Measurements from ENCODE around the gene MME.

MME gene

DNA sequence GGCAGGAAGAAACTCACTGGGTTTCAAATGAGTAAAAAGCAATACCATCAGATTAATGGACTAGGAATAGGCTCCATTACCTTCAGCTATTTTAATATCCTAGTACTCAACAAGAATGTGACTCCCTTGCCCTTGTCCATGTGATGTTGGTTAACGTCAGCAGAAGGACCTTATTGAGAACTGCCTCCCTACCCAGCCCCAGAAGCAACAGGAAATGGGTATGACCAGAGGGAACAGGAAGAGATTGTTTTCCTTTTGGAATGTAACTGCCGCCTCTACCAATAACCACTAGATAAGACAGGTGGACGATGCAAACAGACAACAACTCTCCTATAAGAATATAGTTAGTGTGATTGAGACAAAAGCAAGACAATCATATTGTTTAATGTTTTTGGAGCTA lies 10.4 kb upstream of the MME start:
- H3K27ac ChIP-seq = no peak overlapping the region

DNA sequence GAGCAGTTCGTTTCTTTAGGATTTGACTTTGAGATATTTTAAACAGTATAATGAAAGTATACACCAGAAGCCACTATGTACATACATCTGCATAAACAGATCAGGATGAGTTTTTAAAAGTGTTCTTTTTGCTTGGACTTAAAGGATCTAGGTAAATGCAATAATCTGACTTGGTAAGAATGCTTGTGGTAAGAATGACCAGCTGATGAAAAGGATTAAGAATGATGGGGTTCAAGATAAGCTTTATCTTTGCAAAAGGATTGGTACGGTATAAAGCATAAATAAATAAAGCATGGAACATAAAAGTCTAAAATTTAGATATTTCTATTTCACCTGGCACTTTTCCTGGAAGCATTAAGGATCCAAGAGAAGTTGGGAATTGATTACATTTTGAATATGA lies 9.8 kb upstream of the MME start:
- TF ChIP-seq ZFX (IDR thresholded peaks at IDR 0.05) = no peak
- TF ChIP-seq, protein P1, sequence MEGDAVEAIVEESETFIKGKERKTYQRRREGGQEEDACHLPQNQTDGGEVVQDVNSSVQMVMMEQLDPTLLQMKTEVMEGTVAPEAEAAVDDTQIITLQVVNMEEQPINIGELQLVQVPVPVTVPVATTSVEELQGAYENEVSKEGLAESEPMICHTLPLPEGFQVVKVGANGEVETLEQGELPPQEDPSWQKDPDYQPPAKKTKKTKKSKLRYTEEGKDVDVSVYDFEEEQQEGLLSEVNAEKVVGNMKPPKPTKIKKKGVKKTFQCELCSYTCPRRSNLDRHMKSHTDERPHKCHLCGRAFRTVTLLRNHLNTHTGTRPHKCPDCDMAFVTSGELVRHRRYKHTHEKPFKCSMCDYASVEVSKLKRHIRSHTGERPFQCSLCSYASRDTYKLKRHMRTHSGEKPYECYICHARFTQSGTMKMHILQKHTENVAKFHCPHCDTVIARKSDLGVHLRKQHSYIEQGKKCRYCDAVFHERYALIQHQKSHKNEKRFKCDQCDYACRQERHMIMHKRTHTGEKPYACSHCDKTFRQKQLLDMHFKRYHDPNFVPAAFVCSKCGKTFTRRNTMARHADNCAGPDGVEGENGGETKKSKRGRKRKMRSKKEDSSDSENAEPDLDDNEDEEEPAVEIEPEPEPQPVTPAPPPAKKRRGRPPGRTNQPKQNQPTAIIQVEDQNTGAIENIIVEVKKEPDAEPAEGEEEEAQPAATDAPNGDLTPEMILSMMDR (conservative IDR thresholded peaks at IDR 0.05) = no peak
- H3K27ac ChIP-seq = no peak overlapping the region

More for the DNA sequence above, 10.4 kb upstream of the MME start:
- TF ChIP-seq ZFX (IDR thresholded peaks at IDR 0.05) = no peak
- TF ChIP-seq, protein P1 (conservative IDR thresholded peaks at IDR 0.05) = no peak

DNA sequence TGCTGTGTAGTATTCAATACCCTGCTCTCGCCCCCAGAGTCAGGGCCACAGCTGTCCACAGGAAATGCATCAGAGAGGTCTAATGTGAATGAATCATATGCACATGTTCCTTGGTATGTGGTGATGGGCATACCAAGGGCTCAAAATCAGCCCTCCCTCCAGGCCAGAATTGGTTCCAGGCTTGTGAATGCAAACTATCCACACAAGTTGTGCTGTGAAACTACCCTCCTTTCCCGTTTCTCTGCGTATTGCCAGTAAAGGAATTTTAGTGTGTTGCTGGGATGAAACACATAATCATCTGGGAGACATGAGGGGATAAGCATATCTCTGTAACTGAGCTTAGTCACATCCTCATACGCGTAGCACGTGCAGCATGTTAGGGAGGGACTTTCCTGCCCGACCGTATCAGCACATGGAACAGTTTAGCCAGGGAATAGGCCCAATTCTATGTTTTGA lies 9.2 kb upstream of the MME start:
- no peak overlapping the region for H3K27ac ChIP-seq
- TF ChIP-seq, protein P1 (conservative IDR thresholded peaks at IDR 0.05) = no peak
- TF ChIP-seq ZFX (IDR thresholded peaks at IDR 0.05) = no peak

DNA sequence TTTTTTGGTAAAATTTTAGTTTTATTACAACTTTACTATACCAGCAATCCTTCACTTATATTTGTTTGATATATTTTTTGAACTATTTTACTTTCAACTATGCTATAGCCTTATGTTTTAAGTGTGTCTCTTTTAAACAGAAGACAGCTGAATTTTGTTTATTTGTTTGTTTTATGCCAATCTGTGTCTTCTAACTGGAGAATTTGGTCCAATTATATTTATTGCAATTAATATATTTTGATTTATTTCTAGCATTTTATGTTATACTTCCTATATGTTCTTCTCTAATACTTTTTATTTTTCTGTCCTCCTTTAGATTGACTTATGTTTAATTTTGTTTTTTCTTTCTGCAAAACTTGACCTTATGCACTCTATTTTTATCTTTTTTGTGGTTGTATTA lies 4.9 kb upstream of the MME start:
- no peak overlapping the region for H3K27ac ChIP-seq
- TF ChIP-seq, protein P1 (conservative IDR thresholded peaks at IDR 0.05) = no peak
- TF ChIP-seq ZFX (IDR thresholded peaks at IDR 0.05) = no peak

DNA sequence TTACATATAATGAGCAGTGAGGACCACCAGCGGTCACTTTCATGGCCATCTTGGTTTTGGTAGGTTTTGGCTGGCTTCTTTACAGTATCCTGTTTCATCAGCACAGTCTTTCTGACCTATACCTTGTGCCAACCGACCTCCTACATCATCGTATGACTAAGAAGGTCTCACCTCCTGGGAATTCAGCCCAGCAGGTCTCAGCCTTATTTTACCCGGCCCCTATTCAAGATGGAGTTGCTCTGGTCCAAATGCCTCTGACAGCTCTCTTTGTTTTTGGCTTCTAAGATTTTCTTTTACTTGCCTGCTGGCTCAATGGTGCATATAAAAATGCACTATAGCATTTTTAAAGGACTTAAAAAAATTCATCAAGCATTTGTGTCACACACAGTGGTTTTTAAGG lies 3.2 kb upstream of the MME start:
- TF ChIP-seq ZFX (IDR thresholded peaks at IDR 0.05) = no peak
- TF ChIP-seq, protein P1 (conservative IDR thresholded peaks at IDR 0.05) = no peak
- no peak overlapping the region for H3K27ac ChIP-seq

DNA sequence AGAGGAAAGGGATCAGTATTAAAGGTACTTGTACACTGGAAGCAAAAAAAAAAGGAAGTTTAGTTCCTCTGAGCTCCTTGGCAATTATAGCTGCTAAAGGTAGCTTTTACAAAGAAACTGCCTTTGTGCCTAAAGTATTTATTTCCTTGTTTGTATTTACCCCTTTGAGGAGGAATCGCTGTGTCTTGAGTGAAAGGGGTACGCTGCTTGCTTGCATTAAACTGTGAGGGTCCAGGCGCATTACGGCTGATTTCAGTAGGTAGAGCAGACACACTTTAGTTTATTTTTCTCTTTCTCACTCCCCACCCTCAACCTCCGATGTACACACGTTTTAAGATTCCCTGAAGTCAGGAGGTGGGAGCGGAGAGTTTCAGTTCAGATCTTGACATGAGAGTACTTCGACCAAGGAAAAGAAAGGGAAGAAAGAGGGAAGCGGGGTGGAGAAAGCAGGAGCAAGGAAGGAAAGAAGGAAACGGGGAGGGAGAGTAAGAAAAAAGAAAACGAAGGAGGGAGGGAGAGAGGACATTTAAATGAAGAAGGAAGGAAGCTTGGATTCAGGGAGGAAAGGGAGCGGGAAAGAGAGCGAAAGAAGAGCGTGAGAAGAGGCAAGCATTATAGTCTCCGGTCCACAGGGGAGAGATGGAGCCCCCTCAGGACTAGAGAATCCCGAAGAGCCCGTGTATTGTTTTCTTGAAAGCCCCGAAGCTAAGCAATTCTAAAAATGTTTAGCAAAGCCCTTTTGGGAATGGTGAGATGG lies 1.2 kb upstream of the MME start:
- H3K27ac ChIP-seq = peak overlapping the region; percentile 98
- TF ChIP-seq, protein P1 (conservative IDR thresholded peaks at IDR 0.05) = no peak
- TF ChIP-seq ZFX (IDR thresholded peaks at IDR 0.05) = no peak

DNA sequence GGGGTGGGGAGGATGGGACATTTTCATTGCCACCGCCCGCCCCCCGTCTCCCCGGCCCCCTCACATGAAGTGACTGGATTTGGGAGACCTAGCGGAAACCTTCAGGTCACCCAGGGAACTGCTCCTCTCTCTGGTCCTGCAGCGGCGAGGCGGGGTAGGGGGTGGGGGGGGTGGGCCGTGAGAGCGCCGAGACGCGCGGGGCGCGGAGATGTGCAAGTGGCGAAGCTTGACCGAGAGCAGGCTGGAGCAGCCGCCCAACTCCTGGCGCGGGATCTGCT lies 712 bp upstream of the MME start:
- no peak for TF ChIP-seq ZFX (IDR thresholded peaks at IDR 0.05)
- TF ChIP-seq, protein P1 (conservative IDR thresholded peaks at IDR 0.05) = peak; percentile 33; the same call in 1 of the 2 replicates
- H3K27ac ChIP-seq = peak overlapping the region; percentile 98

Data from C4-2B (cell line).